Measurements from ENCODE around the gene NDFIP1. TPM values are rescaled to one million over a fixed set of nuclear protein-coding genes. Genes with fewer than 3 reads are reported as not detected.
A peak's percentile ranks its signal among the peaks of the same experiment; 100 is the strongest.

Gene NDFIP1
- total RNA-seq, 1 donor from 2014 or later, result 56.1 TPM

- DNase-seq, result no peak
These were observed 909 bp downstream of the NDFIP1 start for GRCh38 chr5:142109331-142110045.

GRCh38 chr5:142110046-142110531 lies 1.5 kb downstream of the NDFIP1 start:
- no peaks in the 10 kb centered on the region for H3K36me3 Mint-ChIP-seq (ENCODE audit: unreplicated experiment)
- no peak for DNase-seq
- peaks cover 6% of the 10 kb centered on the region for H3K27me3 Mint-ChIP-seq (ENCODE audit: unreplicated experiment)
- H3K27ac Mint-ChIP-seq (ENCODE audit: unreplicated experiment), result peak overlapping the region; percentile 97
- no peak for TF ChIP-seq CTCF (IDR thresholded peaks at IDR 0.05; ENCODE audit: partially characterized antibody, unreplicated experiment)
- peak overlapping the region; percentile 96 for H3K4me3 Mint-ChIP-seq (ENCODE audit: unreplicated experiment)
- peaks cover 4% of the 10 kb centered on the region for H3K9me3 Mint-ChIP-seq (ENCODE audit: unreplicated experiment)
- H3K4me1 Mint-ChIP-seq (ENCODE audit: low read depth, unreplicated experiment), result peaks cover 8% of the 10 kb centered on the region

More at GRCh38 chr5:142109331-142110045, 909 bp downstream of the NDFIP1 start:
- Mint-ChIP-seq H3K27me3 (ENCODE audit: unreplicated experiment) (peaks cover 6% of the 10 kb centered on the region), H3K27ac (ENCODE audit: unreplicated experiment) (peak overlapping the region; percentile 97), H3K36me3 (ENCODE audit: unreplicated experiment) (no peaks in the 10 kb centered on the region), H3K4me3 (ENCODE audit: unreplicated experiment) (peak overlapping the region; percentile 96), H3K4me1 (ENCODE audit: low read depth, unreplicated experiment) (peaks cover 4% of the 10 kb centered on the region), H3K9me3 (ENCODE audit: unreplicated experiment) (peaks cover 4% of the 10 kb centered on the region)
- no peak for TF ChIP-seq CTCF (IDR thresholded peaks at IDR 0.05; ENCODE audit: partially characterized antibody, unreplicated experiment)

GRCh38 chr5:142110988-142111687 lies 2.6 kb downstream of the NDFIP1 start:
- Mint-ChIP-seq H3K4me1 (ENCODE audit: low read depth, unreplicated experiment) (peaks cover 8% of the 10 kb centered on the region), H3K27ac (ENCODE audit: unreplicated experiment) (no peak overlapping the region), H3K9me3 (ENCODE audit: unreplicated experiment) (peaks cover 4% of the 10 kb centered on the region), H3K4me3 (ENCODE audit: unreplicated experiment) (peak overlapping the region; percentile 96), H3K27me3 (ENCODE audit: unreplicated experiment) (peaks cover 6% of the 10 kb centered on the region), H3K36me3 (ENCODE audit: unreplicated experiment) (no peaks in the 10 kb centered on the region)
- DNase-seq, result no peak
- no peak for TF ChIP-seq CTCF (IDR thresholded peaks at IDR 0.05; ENCODE audit: partially characterized antibody, unreplicated experiment)

GRCh38 chr5:142114687-142115086 lies 6.1 kb downstream of the NDFIP1 start:
- no peaks in the 10 kb centered on the region for H3K36me3 Mint-ChIP-seq (ENCODE audit: unreplicated experiment)
- TF ChIP-seq CTCF (IDR thresholded peaks at IDR 0.05; ENCODE audit: partially characterized antibody, unreplicated experiment), result no peak
- H3K4me3 Mint-ChIP-seq (ENCODE audit: unreplicated experiment), result no peak overlapping the region

More at GRCh38 chr5:142114687-142115086, 6.1 kb downstream of the NDFIP1 start:
- Mint-ChIP-seq H3K4me1 (ENCODE audit: low read depth, unreplicated experiment) (peaks cover 8% of the 10 kb centered on the region), H3K27ac (ENCODE audit: unreplicated experiment) (no peak overlapping the region), H3K27me3 (ENCODE audit: unreplicated experiment) (peaks cover 1% of the 10 kb centered on the region), H3K9me3 (ENCODE audit: unreplicated experiment) (no peaks in the 10 kb centered on the region)
- no peak for DNase-seq

Measured in glutamatergic neuron (in vitro differentiated cells).